OCI-LY7 (cell line): ENCODE measurements around the gene PPFIA4. TPM values are rescaled to one million over a fixed set of nuclear protein-coding genes. Genes with fewer than 3 reads are reported as not detected.

Source experiments
- BruUV-seq: library from RNA; stranded (reverse); fragments of 400-500 nt; replicated peaks from 2 replicates; lab custom pipeline; 2021; lab: Mats Ljungman, UMichigan
- CTCF ChIA-PET: fragments of 300-600 bp; sonication (Branson Sonifier 250); formaldehyde crosslinking; loops from one replicate; lab custom pipeline; 2022; ENCODE audit warnings: antibody characterized with exemption; ENCODE audit not compliant: unreplicated experiment; lab: Charles Lee
- POLR2A ChIA-PET: fragments of 300-600 bp; sonication (Branson Sonifier 250); formaldehyde crosslinking; loops from one replicate; lab custom pipeline; 2022; ENCODE audit warnings: antibody characterized with exemption; lab: Charles Lee
- DNase-seq: peaks from one replicate; pipeline ENCODE4 v3.0.0-alpha.2; 2015; ENCODE audit warnings: low spot score
- H2AFZ ChIP-seq: fragments of 200-600 bp; sonication (generic), shearing (Covaris generic); 2 replicates; pipeline ENCODE4 v1.6.1; 2014; ENCODE audit warnings: mild to moderate bottlenecking, antibody characterized with exemption, low read length, moderate library complexity
- H3K27ac ChIP-seq: fragments of 200-600 bp; sonication (generic); 2 replicates; pipeline ENCODE4 v1.5.1; 2014; ENCODE audit warnings: mixed run types, low read depth, mild to moderate bottlenecking, moderate library complexity, low read length, inconsistent platforms; ENCODE audit not compliant: poor library complexity, severe bottlenecking
- H3K36me3 ChIP-seq: fragments of 200-600 bp; sonication (generic); 2 replicates; pipeline ENCODE4 v1.6.1; 2014; ENCODE audit warnings: mild to moderate bottlenecking, antibody characterized with exemption, low read length, moderate library complexity, mixed read lengths; ENCODE audit not compliant: insufficient read depth
- H3K4me1 ChIP-seq: fragments of 200-600 bp; sonication (generic); 2 replicates; pipeline ENCODE4 v1.5.1; 2014; ENCODE audit warnings: mild to moderate bottlenecking, low read length; ENCODE audit not compliant: insufficient read depth, poor library complexity, severe bottlenecking
- H3K4me2 ChIP-seq: fragments of 200-600 bp; sonication (generic); 2 replicates; pipeline ENCODE4 v1.6.1; 2014; ENCODE audit warnings: mild to moderate bottlenecking, low read length
- H3K4me3 ChIP-seq: fragments of 200-600 bp; sonication (generic); 2 replicates; pipeline ENCODE4 v1.5.1; 2014; ENCODE audit warnings: mild to moderate bottlenecking, low read depth, low read length; ENCODE audit not compliant: poor library complexity, severe bottlenecking
- H3K79me2 ChIP-seq: fragments of 200-600 bp; sonication (generic); 2 replicates; pipeline ENCODE4 v1.6.1; 2016; ENCODE audit warnings: low read depth, mild to moderate bottlenecking, low read length, moderate library complexity, mixed read lengths; ENCODE audit not compliant: insufficient read depth
- H3K9me2 ChIP-seq: fragments of 200-600 bp; sonication (generic); 2 replicates; pipeline ENCODE4 v1.6.1; 2016; ENCODE audit warnings: mild to moderate bottlenecking, low read length, mixed read lengths; ENCODE audit not compliant: insufficient read depth
- H3K9me3 ChIP-seq: fragments of 200-600 bp; sonication (generic); 2 replicates; pipeline ENCODE4 v1.6.1; 2014; ENCODE audit warnings: mild to moderate bottlenecking, mixed run types, low read length, mixed read lengths
- H4K20me1 ChIP-seq: fragments of 200-600 bp; sonication (generic); 2 replicates; pipeline ENCODE4 v1.6.1; 2014; ENCODE audit warnings: mild to moderate bottlenecking, antibody characterized with exemption, low read length, moderate library complexity, mixed read lengths; ENCODE audit not compliant: insufficient read depth
- CTCF ChIP-seq: fragments of 200-600 bp; sonication (generic); conservative IDR thresholded peaks from 2 replicates; pipeline ENCODE4 v1.5.1; 2014; ENCODE audit warnings: mild to moderate bottlenecking, antibody characterized with exemption, low read length, moderate library complexity, mixed read lengths
- EZH2phosphoT487 ChIP-seq: fragments of 200-600 bp; sonication (generic); IDR thresholded peaks from 2 replicates; pipeline ENCODE4 v1.6.1; 2018; ENCODE audit warnings: low read depth, borderline replicate concordance, mild to moderate bottlenecking, mixed run types, antibody characterized with exemption, low read length, moderate library complexity, mixed read lengths
- intact Hi-C: fragments of 100-400 bp; cut with micrococcal nuclease; formaldehyde crosslinking; loops from one replicate; pipeline ENCODE4 v1.10.0; 2022; ENCODE audit not compliant: unreplicated experiment
- total RNA-seq, 2 experiments: library from RNA; depleted of rRNA in 1 of 2; stranded (reverse); fragments of >200 nt in 1 of 2; shearing (Covaris generic) in 1 of 2; gene quantifications; 2 replicates each; pipeline ENCODE4 v1.2.3, GENCODE V29; 2014 to 2022

PPFIA4 gene
- total RNA-seq, 2 experiments from 2014 or later = 0.03 to 2.7 TPM

- Histone ChIP-seq H3K27ac (no peak overlapping the region), H3K9me3 (no peaks in the 10 kb centered on the region), H3K4me1 (no peaks in the 10 kb centered on the region), H3K4me2 (no peak overlapping the region), H3K36me3 (no peaks in the 10 kb centered on the region), H3K9me2 (no peaks in the 10 kb centered on the region), H3K4me3 (no peak overlapping the region), H2AFZ (no peak overlapping the region), H4K20me1 (no peaks in the 10 kb centered on the region), H3K79me2 (no peaks in the 10 kb centered on the region)
- intact Hi-C loops = no loop called here
- ChIA-PET CTCF (no interaction called here), POLR2A (no interaction called here)
- no TSS peak for BruUV-seq
- DNase-seq = no peak
- TF ChIP-seq EZH2phosphoT487 (no peak), CTCF (no peak)
Observed at GRCh38 chr1:203058676-203058935, 32.3 kb downstream of the PPFIA4 start.

- POLR2A ChIA-PET = no interaction called here
- no peak for DNase-seq
- Histone ChIP-seq H2AFZ (no peak overlapping the region), H3K9me2 (no peaks in the 10 kb centered on the region), H3K4me3 (no peak overlapping the region), H4K20me1 (no peaks in the 10 kb centered on the region), H3K4me1 (no peaks in the 10 kb centered on the region), H3K36me3 (no peaks in the 10 kb centered on the region), H3K79me2 (no peaks in the 10 kb centered on the region), H3K9me3 (no peaks in the 10 kb centered on the region), H3K4me2 (no peak overlapping the region), H3K27ac (no peak overlapping the region)
- CTCF ChIA-PET = interaction anchor here (0.6 to 0.9 kb wide), 2 partner anchors 20 to 153 kb away, joined by 3 to 4 read pairs; no protein-coding TSS in a partner anchor
- no TSS peak for BruUV-seq
- no peak for TF ChIP-seq CTCF
- intact Hi-C loops = no loop called here
Observed at GRCh38 chr1:203059485-203059884, 33.2 kb downstream of the PPFIA4 start.

GRCh38 chr1:203060115-203060514 is 33.8 kb downstream of the PPFIA4 start:
- Histone ChIP-seq H3K4me1 (no peaks in the 10 kb centered on the region), H3K4me3 (no peak overlapping the region), H3K36me3 (no peaks in the 10 kb centered on the region), H3K9me3 (no peaks in the 10 kb centered on the region), H3K9me2 (no peaks in the 10 kb centered on the region), H3K4me2 (no peak overlapping the region), H3K79me2 (no peaks in the 10 kb centered on the region), H3K27ac (no peak overlapping the region), H4K20me1 (no peaks in the 10 kb centered on the region), H2AFZ (no peak overlapping the region)
- no peak for DNase-seq
- no TSS peak for BruUV-seq
- CTCF ChIA-PET = interaction anchor here (0.6 to 0.9 kb wide), 2 partner anchors 20 to 153 kb away, joined by 3 to 4 read pairs; no protein-coding TSS in a partner anchor
- POLR2A ChIA-PET = no interaction called here
- intact Hi-C loops = no loop called here
- TF ChIP-seq EZH2phosphoT487 (no peak), CTCF (no peak)
